ENCODE results near the gene CEP112.

The CEP112 gene

GRCh38 chr17:66175892-66176291 is 16.0 kb downstream of the CEP112 start:
- TF ChIP-seq CTCF (IDR thresholded peaks at IDR 0.05; ENCODE audit: borderline replicate concordance, insufficient read depth, low read depth, low read length), result no peak
- no peak overlapping the region for H3K4me3 ChIP-seq (ENCODE audit: low read depth, low read length)

- TF ChIP-seq CTCF (IDR thresholded peaks at IDR 0.05; ENCODE audit: borderline replicate concordance, insufficient read depth, low read depth, low read length), result no peak
Observed at GRCh38 chr17:66172691-66173223, 19.2 kb downstream of the CEP112 start.

GRCh38 chr17:66172144-66172543 is 19.8 kb downstream of the CEP112 start:
- H3K4me3 ChIP-seq (ENCODE audit: low read depth, low read length), result no peak overlapping the region
- no peak for TF ChIP-seq CTCF (IDR thresholded peaks at IDR 0.05; ENCODE audit: borderline replicate concordance, insufficient read depth, low read depth, low read length)

More at GRCh38 chr17:66172691-66173223, 19.2 kb downstream of the CEP112 start:
- no peak overlapping the region for H3K4me3 ChIP-seq (ENCODE audit: low read depth, low read length)

GRCh38 chr17:66171692-66172091 is 20.2 kb downstream of the CEP112 start:
- no peak for TF ChIP-seq CTCF (IDR thresholded peaks at IDR 0.05; ENCODE audit: borderline replicate concordance, insufficient read depth, low read depth, low read length)

GRCh38 chr17:66171172-66171571 is 20.8 kb downstream of the CEP112 start:
- no peak for TF ChIP-seq CTCF (IDR thresholded peaks at IDR 0.05; ENCODE audit: borderline replicate concordance, insufficient read depth, low read depth, low read length)
- no peak overlapping the region for H3K4me3 ChIP-seq (ENCODE audit: low read depth, low read length)

More at GRCh38 chr17:66171692-66172091, 20.2 kb downstream of the CEP112 start:
- no peak overlapping the region for H3K4me3 ChIP-seq (ENCODE audit: low read depth, low read length)

GRCh38 chr17:66169839-66170238 is 22.1 kb downstream of the CEP112 start:
- no peak for TF ChIP-seq CTCF (IDR thresholded peaks at IDR 0.05; ENCODE audit: borderline replicate concordance, insufficient read depth, low read depth, low read length)
- H3K4me3 ChIP-seq (ENCODE audit: low read depth, low read length), result no peak overlapping the region

- no peak overlapping the region for H3K4me3 ChIP-seq (ENCODE audit: low read depth, low read length)
- no peak for TF ChIP-seq CTCF (IDR thresholded peaks at IDR 0.05; ENCODE audit: borderline replicate concordance, insufficient read depth, low read depth, low read length)
Observed at GRCh38 chr17:66167189-66167815, 24.6 kb downstream of the CEP112 start.
